Epithelial cell of prostate (primary cell): ENCODE results near the gene TGFBR3.

ENCODE experiments used
- DNase-seq: peaks from one replicate; pipeline ENCODE4 v3.0.0-alpha.2; 2011; ENCODE audit warnings: low read depth, low spot score
- H3K27ac ChIP-seq: fragments of 450-650 bp; 2 replicates; pipeline ENCODE4 v1.5.1; 2017; ENCODE audit warnings: mild to moderate bottlenecking

TGFBR3 gene

DNA sequence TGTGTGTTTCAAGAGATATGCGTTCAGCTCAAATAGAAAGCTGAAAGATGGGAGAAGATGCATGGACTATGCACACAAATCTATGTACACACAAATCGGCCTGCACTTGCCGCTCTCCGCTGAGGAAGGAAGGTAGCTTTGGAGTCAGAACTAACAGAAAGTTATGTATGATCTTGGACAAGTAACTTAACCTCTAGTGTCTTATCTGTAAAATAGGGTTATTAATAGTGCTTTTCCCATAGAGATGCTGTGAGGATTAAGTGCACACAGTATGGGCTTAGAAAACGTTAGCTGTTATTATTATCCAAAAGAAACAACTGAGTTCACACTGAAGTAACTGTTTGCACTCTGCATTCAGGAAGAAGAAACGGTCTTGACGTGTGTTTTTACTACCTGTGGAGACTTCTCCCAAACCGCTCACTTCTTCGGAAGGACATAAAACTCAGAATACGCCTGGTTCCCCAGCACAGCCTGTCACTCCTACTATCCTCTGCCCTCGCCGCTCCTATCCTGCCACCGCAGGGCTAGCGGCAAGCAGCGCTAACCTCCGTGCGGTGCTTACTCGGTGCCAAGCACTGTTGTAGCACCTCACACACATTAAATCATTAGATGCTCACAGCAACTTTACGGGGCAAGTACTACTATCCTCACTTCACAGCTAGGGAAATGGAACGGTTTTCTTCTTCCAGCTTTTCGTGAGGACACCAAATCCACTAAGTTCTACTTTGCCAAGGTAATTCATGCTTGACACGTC, 1.3 kb downstream of the TGFBR3 start:
- H3K27ac ChIP-seq = no peak overlapping the region
- no peak for DNase-seq

DNA sequence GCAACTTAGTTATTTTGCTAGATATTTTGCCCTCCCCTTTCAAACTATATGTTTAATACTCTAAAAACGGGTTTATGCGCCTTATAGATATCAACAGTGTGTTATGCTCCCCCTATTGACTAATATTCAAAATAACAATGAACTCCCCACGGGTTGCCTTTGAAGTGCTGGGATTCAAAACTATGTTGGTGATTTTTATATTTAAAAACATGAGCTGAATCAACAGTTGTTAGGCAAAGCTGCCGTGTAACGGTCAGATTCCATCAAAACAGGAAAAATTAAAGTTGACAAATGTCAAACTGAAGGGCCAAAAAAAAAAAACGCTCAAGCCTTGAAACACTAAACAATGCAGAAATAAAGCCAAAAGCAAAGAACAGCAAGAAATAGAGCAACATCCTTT, 2.5 kb downstream of the TGFBR3 start:
- H3K27ac ChIP-seq = no peak overlapping the region

DNA sequence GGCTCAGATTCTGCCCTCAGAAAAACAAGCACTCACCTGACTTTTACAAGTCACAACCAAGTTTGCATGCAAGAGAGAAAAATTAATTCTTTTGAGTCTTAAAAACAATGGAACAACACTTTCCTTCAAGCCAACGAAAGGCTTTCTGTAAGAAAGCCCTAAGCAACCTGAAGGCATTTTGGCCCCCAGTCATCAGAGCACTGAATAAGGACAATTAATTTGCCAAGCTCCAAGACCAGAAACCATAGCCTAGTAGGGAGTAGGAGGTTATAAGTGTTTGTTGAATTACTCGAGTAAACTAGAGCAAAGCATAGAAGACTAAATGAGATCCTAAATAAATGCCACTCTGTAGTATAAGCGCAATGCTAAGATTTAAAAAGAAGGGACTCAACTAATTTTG, 4.7 kb downstream of the TGFBR3 start:
- DNase-seq = no peak
- no peak overlapping the region for H3K27ac ChIP-seq

More for the DNA sequence above, 2.5 kb downstream of the TGFBR3 start:
- DNase-seq = no peak

DNA sequence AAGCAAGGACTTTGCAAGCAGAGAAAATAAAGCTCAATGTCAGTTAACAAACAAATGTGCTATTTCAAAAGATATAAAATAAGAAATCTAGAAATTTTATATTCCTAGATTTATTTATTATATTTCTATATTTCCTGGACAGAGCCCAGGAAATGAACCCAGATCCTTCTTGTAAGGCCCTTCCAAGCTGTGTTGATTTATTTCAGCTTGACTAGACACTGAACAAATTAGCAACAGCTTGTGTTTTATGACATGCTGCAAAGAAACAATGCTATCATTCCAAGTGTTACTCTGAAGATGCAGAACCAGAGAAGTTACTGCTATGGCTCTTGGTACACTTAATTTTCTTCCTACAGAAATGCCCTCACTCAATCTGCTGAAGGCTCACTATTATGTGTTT, 6.2 kb downstream of the TGFBR3 start:
- DNase-seq = no peak
- H3K27ac ChIP-seq = no peak overlapping the region

DNA sequence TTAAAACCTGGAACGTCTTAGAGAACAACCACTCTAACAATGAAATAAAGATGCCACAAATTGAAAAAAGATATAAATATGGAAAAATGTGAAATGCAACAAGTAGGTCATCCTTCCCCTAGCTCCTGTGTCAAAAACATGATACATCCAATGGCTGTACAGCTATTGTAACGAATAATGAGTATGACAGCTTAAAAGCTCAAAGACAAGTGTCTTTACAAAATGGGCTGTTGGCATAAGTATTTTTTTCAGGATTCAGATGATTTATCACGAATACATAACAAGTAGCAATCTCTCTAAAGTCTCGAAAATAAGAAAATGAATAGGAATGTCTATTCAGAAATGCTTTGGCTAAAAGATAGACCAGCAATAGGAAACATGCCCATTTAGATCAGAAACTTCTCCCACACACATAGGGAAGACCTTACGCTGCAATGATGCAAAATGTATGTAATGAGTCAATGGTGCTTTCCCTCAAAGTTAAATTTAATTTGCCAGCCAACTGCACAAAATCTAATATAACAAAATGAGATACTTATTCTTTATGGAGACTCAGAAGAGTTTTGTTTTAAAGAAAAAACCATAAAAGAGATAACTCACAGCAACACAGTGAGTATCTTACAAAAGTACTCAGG, 8.3 kb downstream of the TGFBR3 start:
- DNase-seq = no peak
- H3K27ac ChIP-seq = no peak overlapping the region

DNA sequence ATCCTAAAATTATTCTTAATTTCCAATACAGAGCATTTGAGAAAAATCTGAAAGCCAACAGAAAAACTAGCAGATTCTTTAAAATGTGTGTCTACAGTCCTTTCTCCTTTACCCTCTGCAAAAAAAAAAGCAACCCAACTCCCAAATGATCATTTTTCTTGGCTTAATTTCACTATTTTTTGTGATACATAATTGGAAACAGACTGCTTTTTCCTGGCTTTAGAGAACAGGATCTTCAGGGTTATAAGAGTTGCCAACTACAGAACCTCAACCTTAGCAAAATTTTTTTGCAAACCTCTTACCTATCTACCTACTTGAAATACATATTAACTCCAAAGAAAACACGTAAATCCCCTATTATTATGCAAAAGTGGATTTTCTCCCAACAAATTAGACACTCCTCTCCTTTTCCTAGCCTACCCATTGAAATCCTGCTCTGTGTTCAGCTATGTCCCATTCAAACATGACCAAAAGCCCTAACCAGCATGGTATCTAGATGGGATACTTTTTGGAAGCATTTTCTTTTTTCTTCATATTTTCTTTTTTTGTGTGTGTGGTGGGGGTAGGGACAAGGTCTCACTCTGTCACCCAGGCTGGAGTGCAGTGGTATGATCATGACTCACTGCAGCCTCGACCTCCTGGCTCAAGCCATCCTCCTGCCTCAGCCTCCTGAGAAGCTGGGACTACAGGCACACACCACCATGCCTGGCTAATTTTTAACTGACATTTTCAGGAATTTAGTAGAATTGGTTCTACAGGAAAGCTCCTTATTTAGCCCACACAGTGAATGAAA, 9.0 kb downstream of the TGFBR3 start:
- no peak overlapping the region for H3K27ac ChIP-seq
- no peak for DNase-seq

DNA sequence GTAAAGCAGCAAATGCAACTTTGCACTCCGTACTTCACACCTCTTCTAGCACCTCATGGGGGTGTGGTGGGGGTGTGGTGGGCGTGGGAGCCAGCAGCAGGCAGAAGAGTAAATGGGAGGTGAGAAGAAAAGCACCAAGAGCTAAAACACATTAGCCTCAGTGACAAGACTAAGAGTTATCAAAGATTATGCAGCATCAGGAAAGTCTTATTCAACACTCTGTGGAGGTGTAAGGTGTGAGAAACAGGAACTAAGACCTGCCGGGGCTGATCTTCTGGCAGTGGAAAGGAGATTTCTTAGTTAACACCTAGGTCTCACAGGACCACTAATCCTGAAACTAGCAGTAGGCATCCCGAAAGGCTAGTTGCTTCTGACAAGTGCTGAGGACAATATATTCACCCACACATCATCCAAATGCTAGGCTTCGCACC, 9.9 kb downstream of the TGFBR3 start:
- no peak for DNase-seq
- H3K27ac ChIP-seq = no peak overlapping the region

DNA sequence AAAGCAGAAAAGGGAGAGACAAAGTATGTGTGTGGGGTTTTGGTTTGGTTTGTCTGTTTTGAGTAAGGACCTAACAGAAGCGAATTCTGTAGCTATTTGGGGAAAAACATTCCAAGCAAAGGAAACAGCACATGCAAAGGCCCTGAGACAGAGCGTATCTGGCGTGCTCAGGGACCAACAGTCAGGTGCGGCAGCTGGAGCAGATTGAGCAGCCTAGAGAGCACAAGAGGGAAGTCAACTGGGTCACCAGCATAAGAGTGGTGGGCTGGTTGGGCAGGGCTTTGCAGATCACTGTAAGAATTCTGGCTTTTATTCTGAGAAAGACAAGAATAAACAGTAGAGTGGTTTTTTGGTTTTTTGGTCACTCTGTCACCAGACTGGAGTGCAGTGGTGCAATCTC, 11.8 kb downstream of the TGFBR3 start:
- DNase-seq = no peak
- H3K27ac ChIP-seq = no peak overlapping the region

DNA sequence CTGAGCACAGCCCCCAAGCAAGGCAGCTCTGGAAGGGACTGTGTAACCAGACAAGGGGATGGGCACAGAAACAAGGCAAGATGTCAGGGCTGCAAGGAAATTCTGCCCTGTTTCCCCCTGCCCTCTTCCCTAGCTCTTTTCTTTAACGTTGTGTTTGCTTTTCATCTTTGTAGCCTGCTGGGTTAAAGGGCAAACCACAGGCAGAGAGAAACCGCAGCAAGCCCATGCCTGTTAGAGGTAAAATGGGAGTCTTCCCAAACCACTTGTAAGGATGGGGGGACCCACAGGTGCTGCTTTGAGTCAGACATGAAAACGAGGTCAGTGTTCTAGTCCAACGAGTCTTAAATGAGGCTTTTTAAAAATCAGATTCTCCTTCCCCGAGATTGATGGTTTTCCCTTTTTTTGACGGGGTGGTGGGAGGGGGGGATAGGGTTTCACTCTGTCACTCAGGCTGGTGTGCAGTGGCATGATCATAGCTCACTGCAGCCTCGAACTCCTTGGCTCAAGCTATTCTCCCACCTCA, 13.3 kb downstream of the TGFBR3 start:
- DNase-seq = no peak
- no peak overlapping the region for H3K27ac ChIP-seq

DNA sequence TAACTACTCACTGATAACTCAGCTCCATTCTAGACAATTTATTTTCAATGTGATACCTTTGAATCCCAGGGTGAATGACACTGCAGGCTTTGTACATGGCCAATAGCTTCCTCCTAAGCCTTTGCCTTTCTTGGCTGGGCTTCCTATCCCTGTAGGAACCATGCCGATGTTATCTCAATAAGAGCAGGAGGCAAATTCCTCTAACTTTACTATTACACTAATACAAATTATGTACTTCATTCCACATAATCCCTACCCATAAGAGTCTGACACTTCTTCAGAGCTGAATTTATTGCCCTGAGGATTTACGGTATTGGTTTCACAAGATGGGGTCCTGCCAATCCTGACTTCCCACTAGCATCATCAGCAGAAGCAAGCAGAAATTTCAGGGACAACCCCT, 14.0 kb downstream of the TGFBR3 start:
- no peak for DNase-seq

DNA sequence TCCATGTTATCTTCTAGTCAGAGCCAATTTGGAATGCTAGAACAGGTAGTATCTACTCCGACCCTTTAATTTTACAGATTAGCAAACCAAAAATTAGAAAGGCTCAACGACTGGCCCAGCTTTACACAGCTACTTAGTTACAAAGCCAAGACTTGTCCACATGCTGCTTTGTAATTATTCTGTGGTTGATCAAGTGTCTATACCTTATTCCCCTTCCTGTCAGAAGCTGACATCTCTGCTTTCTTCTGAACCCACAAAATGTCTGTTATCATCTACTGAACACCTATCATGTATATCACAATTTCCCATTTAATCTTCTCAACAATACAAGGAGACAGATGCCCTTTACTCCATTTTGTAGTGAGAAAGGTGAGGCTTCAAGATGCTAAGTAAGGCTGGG, 15.6 kb downstream of the TGFBR3 start:
- H3K27ac ChIP-seq = no peak overlapping the region
- DNase-seq = no peak

More for the DNA sequence above, 14.0 kb downstream of the TGFBR3 start:
- no peak overlapping the region for H3K27ac ChIP-seq

DNA sequence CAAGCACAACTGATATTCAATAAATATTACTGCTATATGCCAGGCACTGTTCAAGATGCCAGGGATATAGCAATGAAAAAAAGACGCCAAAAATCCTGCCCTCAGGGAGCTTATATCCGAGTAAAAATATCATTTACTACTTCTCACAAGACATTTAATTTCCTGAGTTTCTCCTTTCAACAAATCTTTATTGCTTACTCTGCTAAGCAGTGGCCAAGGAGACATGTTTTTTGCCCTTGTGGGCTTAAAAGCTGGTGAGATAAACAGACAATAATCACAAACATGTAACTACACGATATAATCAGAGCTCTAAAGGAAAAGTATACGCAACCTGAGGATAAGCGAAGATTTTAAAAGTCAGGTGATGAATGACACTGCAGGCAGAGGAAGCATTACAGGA, 19.5 kb downstream of the TGFBR3 start:
- H3K27ac ChIP-seq = no peak overlapping the region
- no peak for DNase-seq

DNA sequence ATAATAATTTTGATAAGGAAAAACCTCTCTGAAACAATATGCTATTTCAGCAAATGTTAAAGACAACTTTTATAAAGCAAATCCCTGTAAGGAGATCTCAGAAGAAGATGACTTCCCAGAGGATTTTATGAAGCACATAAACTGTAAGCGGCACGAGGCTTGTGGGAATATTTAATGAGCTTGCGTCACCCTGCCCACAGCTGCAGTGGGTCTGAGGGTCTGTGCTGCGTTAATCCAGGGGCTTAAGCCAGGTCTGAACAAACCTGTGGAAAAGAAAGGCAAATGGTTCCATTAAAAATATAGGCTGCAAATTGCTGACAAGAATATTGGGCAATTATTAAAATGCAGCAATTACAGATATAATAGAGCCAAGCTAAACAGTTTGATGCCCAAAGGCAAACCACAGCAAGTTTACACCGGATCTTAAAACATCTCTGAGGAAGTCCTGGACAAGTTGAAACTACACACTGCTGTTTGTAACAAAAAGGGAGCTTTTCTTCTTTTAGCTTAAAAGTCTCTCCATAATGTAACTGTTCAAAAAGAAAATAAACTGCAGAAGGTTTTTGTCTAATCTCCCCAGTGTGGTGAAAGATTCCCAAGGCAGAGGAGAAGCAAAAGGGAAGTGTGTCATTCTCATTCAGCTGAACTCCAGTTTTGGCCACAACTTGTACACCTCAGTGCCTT, 21.8 kb downstream of the TGFBR3 start:
- H3K27ac ChIP-seq = peak overlapping the region; percentile 87
- DNase-seq = peak; percentile 16

DNA sequence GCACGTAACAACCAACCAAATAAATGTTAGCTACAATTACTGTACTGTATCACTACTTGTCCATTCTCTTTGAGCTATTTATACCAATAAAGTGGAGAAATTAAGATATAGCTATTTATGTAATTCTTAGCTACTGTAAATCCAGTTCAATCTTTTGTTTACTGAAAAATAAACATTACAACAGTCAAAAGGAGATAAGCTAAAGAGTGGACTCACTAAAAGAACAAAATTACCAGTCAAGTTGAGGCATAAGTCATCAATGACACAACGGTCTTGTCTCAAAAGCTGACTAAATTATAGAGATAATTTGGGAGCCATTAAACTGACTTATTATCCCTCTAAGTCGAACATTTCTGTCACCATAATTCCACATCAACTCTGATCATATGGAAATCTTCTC, 22.5 kb downstream of the TGFBR3 start:
- H3K27ac ChIP-seq = peak overlapping the region; percentile 87
- no peak for DNase-seq

DNA sequence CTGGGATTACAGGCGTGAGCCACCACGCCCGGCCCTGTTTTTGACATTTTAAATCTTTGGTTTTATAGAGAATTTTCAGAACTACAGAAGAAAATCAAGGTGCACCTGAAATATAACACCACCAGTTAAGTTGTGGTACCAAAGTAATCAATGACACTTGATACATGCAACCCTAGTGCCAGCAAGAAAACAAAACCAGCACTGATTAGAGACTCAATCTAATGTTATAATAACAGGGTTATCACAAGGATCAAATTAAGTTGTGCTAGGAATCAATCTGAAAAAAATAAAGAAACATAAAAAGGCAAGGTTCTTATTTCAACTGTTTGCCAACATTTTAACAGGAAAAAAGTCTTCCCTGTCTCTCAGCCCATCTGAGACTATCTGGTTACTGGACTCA, 23.8 kb downstream of the TGFBR3 start:
- no peak overlapping the region for H3K27ac ChIP-seq
- no peak for DNase-seq

DNA sequence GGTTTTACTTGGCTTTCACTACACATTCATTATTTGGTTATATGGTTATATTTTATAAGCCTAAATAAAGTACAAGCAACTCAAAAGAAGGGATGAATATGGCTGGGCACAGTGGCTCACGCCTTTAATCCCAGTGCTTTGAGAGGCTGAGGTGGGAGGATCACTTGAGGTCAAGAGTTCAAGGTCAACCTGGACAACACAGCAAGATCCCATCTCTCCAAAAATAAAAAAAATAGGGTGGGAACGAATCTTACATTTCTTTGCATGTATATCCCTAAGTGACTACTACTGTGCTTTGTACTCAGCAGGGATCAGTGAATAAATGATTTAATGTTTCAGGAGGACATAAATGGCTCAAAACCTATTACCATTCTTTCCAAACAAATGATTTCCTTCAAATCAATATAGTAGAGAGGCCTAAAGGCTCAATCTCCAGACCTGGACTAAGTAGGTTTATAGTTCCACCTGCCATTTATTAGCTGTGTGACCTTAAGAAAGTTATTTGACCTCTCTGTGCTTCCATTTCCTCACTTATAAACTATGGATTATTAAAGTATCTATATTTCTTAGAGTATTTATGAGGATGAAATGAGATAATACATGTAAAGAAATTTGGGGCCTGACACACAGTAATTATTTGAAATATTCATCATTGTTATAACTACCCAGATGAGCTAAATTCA, 28.3 kb downstream of the TGFBR3 start:
- H3K27ac ChIP-seq = no peak overlapping the region
- DNase-seq = no peak

DNA sequence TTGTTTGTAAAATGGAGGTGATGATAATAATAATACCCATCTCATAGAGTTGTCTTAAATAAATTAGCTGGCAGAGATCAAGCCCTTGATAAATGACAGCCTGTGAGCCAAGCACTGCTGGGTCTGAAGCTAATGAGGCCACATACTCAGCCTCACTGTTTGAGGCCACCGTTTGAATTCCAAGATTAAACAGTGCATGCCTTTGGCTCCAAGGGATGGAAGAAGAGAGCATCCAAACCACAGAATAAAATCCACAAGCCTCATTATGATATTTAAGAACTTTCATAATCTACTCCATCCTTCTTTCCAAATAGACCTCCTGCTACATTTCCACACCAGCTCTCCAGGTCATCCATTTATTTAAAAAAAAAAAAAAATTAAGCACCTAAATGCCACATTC, 29.0 kb downstream of the TGFBR3 start:
- DNase-seq = no peak
- H3K27ac ChIP-seq = no peak overlapping the region

DNA sequence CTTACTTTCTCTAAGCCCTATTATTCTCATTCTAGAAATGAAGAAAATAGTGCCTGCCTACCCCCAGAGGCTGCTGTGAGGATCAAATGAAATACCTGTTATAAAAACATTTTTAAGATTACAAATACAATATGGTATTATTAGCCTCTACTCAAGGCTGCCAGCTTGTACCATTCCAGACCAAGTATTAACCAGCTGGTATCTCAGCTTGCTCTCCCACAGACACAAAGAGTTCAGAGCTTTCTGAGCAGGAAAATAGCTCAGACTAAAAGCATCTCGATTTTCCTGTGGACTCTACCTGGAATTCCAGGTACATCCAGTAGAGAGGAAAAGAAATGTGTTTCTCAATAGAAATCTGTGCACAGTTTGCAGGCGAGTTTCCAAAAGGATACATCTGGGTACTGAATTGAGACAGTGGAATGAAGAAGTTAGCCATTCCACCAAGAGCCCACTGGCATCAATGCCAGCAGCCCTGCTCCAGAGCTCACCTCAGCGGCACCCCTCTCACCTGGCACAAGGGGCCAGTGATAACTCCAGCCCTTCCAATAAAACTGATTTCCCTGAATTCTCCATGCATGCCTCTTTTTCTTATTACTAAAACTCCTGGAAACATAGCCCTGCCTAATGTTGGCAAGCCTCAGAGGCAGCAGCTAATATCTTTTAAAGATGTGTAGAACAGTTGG, 31.0 kb downstream of the TGFBR3 start:
- H3K27ac ChIP-seq = no peak overlapping the region

DNA sequence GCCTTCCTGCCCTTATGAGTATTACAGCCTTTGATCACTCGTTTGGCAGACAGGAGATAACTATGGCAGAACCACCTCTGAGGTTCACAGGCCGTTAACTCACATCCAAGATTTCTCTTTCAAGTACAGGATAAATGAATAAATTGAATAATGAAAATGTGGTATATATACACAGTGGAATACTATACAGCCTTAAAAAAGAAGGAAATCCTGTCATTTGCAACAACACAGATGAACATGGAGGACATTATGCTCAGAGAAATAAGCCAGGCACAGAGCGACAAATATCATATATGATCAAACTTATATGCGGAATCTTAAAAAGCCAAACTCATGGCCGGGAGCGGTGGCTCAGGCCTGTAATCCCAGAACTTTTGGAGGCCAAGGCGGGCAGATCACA, 32.6 kb downstream of the TGFBR3 start:
- H3K27ac ChIP-seq = no peak overlapping the region
- DNase-seq = no peak

More for the DNA sequence above, 31.0 kb downstream of the TGFBR3 start:
- DNase-seq = no peak
